Left lung (tissue), 10 donors: ENCODE results near the gene OR6M1. TPM values are rescaled to one million over a fixed set of nuclear protein-coding genes. Genes with fewer than 3 reads are reported as not detected.

Experiments used
- ATAC-seq: fragments of 200-7000 bp; cut with Tn5 transposase; one replicate; pipeline ENCODE4 v1.9.1; 2020; ENCODE audit warnings: moderate library complexity
- DNase-seq, 4 donors: peaks; one replicate each; pipeline ENCODE4 v3.0.0-alpha.2; 2013 to 2020
- H3K27ac ChIP-seq, 2 donors: fragments of 200-600 bp; sonication (generic) in 1 of 2; one replicate each; pipeline versions ENCODE4 v1.5.0 to v1.8.0; 2020 to 2021
- H3K27me3 ChIP-seq, 2 donors: fragments of 200-600 bp; sonication (generic) in 1 of 2; one replicate each; pipeline versions ENCODE4 v1.5.0 to v1.8.0; 2020 to 2021
- H3K36me3 ChIP-seq, 2 donors: fragments of 200-600 bp; sonication (generic) in 1 of 2; one replicate each; pipeline versions ENCODE4 v1.5.0 to v1.8.0; 2020 to 2021
- H3K4me1 ChIP-seq, 2 donors: fragments of 200-600 bp; one replicate each; pipeline ENCODE4 v1.8.0; 2021
- H3K4me3 ChIP-seq, 2 donors: fragments of 200-600 bp; sonication (generic) in 1 of 2; one replicate each; pipeline versions ENCODE4 v1.5.0 to v1.8.0; 2020 to 2021; ENCODE audit warnings: mild to moderate bottlenecking in 1 of 2
- H3K9me3 ChIP-seq, 2 donors: fragments of 200-600 bp; sonication (generic) in 1 of 2; one replicate each; pipeline versions ENCODE4 v1.5.0 to v1.8.0; 2020 to 2021
- CTCF ChIP-seq, 2 donors: fragments of 200-600 bp; sonication (generic) in 1 of 2; IDR thresholded peaks; one replicate each; pipeline versions ENCODE4 v1.5.0 to v1.8.0; 2021; ENCODE audit warnings: antibody characterized with exemption in 2 of 2
- intact Hi-C, 2 donors: fragments of 100-400 bp; cut with DNase I; formaldehyde crosslinking; loops; one replicate each; pipeline versions ENCODE4 v1.11.2 to v1.14.2; 2022
- polyA plus RNA-seq, 6 donors: library from polyadenylated mRNA; unstranded; fragments of 120-200 nt; gene quantifications; one replicate each; pipeline ENCODE4 v1.2.1, GENCODE V29; 2013; ENCODE audit not compliant: insufficient read length in 6 of 6
- total RNA-seq, 2 donors: library from RNA; stranded (reverse); fragmentation: NEBNext Ultra II Directional; extraction: Animal tissue kit (Norgen Biotek cat#: 25700); gene quantifications; one replicate each; pipeline ENCODE4 v1.2.1, GENCODE V29; 2021
- donor health status: DM: no; HTN: yes; CAD: no.
- donor health status: DM: no; HTN: no; CAD: no.

OR6M1 gene
- total and polyA plus RNA-seq, 8 donors, result not detected

- no peak for TF ChIP-seq CTCF (IDR thresholded peaks at IDR 0.05)
- Histone ChIP-seq H3K4me1 (no peaks in the 10 kb centered on the region), H3K27me3 (no peaks in the 10 kb centered on the region), H3K27ac (no peak overlapping the region), H3K36me3 (no peaks in the 10 kb centered on the region), H3K4me3 (no peak overlapping the region), H3K9me3 (no peaks in the 10 kb centered on the region)
- DNase-seq (no peak), ATAC-seq (no peak)
- intact Hi-C loops, result no loop called here
Observed at GRCh38 chr11:123799438-123799837, 6.7 kb downstream of the OR6M1 start.

- H3K27ac ChIP-seq, result no peak overlapping the region
- DNase-seq (no peak), ATAC-seq (no peak)
- H3K4me3 ChIP-seq, result no peak overlapping the region
- H3K27me3 ChIP-seq, result no peaks in the 10 kb centered on the region
- no peaks in the 10 kb centered on the region for H3K9me3 ChIP-seq
- H3K4me1 ChIP-seq, result no peaks in the 10 kb centered on the region
- no peaks in the 10 kb centered on the region for H3K36me3 ChIP-seq
- intact Hi-C loops, result no loop called here
- no peak for TF ChIP-seq CTCF (IDR thresholded peaks at IDR 0.05)
Observed at GRCh38 chr11:123798513-123799252, 7.5 kb downstream of the OR6M1 start.

- Histone ChIP-seq H3K4me1 (no peaks in the 10 kb centered on the region), H3K9me3 (no peaks in the 10 kb centered on the region), H3K27me3 (no peaks in the 10 kb centered on the region), H3K4me3 (no peak overlapping the region), H3K36me3 (no peaks in the 10 kb centered on the region), H3K27ac (no peak overlapping the region)
- ATAC-seq, result no peak
- intact Hi-C loops, result no loop called here
- no peak for DNase-seq
- no peak for TF ChIP-seq CTCF (IDR thresholded peaks at IDR 0.05)
Observed at GRCh38 chr11:123798079-123798478, 8.1 kb downstream of the OR6M1 start.

GRCh38 chr11:123797541-123797940 is 8.6 kb downstream of the OR6M1 start:
- no peaks in the 10 kb centered on the region for H3K36me3 ChIP-seq

GRCh38 chr11:123797114-123797513 is 9.0 kb downstream of the OR6M1 start:
- intact Hi-C loops, result no loop called here
- ATAC-seq (no peak), DNase-seq (no peak)
- Histone ChIP-seq H3K27me3 (no peaks in the 10 kb centered on the region), H3K36me3 (no peaks in the 10 kb centered on the region), H3K27ac (no peak overlapping the region), H3K9me3 (no peaks in the 10 kb centered on the region), H3K4me1 (no peaks in the 10 kb centered on the region), H3K4me3 (no peak overlapping the region)
- TF ChIP-seq CTCF (IDR thresholded peaks at IDR 0.05), result no peak

More at GRCh38 chr11:123797541-123797940, 8.6 kb downstream of the OR6M1 start:
- no peaks in the 10 kb centered on the region for H3K4me1 ChIP-seq
- intact Hi-C loops, result no loop called here
- H3K4me3 ChIP-seq, result no peak overlapping the region
- ATAC-seq (no peak), DNase-seq (no peak)
- no peak overlapping the region for H3K27ac ChIP-seq
- no peaks in the 10 kb centered on the region for H3K9me3 ChIP-seq
- H3K27me3 ChIP-seq, result no peaks in the 10 kb centered on the region
- TF ChIP-seq CTCF (IDR thresholded peaks at IDR 0.05), result no peak
